ENCODE measurements around the gene SHROOM2.

DNA sequence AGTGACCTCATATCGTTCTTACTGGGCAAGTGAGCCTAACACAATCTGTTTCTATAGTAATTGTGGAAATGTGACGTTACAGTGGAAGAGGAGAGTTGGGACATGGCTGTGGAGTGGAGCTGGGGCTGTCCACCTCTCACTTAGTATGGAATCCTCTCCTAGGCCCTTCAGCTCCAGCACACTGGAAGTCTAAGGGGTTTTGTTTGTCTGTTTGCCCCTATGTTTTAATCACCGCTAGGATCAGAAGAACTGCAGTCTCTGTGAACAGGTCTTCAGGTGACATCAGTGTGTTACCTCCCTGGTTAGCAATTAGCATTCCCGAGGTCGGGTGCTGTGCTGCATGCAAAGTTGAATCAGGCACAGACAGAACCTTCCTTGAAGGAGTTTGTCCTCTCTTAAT is 131.6 kb downstream of the SHROOM2 start:
- TF ChIP-seq CTCF (conservative IDR thresholded peaks at IDR 0.05 in 1 of 2, IDR thresholded peaks at IDR 0.05 in 1 of 2; ENCODE audit: low read depth in 1 of 2, low read length in 2 of 2) (no peak), EZH2 (IDR thresholded peaks at IDR 0.05; ENCODE audit: low read length, missing control alignments) (no peak)
